HG03442 (cell line): ENCODE results near the gene RC3H1.
"Not testable (repeated sequence)": the region's sequence is repeated elsewhere in the genome, so short reads cannot be mapped to it uniquely, and the experiment has no call there.

Experiments used
- ATAC-seq: cut with Tn5 transposase; IDR thresholded peaks from one replicate; pipeline ENCODE4 v1.9.1; 2021; ENCODE audit warnings: mild to moderate bottlenecking, moderate library complexity; ENCODE audit not compliant: unreplicated experiment

Gene RC3H1

DNA sequence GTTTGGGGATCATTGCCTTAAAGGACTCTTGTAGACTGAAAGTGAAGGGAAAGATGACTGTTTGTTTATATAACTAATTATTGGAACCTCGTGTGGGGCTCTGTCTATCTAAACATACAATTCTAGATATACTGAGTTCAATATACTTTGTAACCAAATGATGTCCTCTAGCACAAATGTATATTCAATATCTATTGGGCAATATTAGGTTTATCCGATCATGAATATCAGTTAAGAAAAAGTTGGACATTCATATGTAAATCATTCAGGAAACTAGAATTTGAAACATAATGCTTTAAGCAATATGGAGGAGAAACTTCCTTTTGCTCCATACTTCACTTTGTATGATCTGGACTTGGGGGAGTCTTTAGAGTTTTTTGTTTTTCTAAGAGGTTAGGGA, 8.9 kb upstream of the RC3H1 start:
- ATAC-seq, result no peak

DNA sequence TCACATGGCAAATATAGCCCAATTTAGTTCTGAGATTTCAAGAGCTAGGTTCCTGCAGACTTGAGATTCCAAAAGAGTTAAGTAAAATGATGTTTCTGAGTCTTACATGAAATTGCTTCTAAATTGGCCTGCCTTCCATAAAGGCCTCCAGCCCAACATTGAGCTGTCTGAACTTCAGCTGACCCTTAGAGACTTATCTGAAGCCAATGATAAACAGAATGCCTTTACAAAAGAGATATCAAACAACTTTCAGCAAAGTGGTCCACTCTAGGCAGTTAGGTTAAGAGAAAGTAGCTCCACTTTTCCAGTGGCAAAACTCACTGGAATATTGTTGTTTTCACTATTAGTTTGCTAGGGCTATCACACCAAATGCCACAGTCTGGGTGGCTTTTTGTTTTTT, 6.3 kb upstream of the RC3H1 start:
- no peak for ATAC-seq

DNA sequence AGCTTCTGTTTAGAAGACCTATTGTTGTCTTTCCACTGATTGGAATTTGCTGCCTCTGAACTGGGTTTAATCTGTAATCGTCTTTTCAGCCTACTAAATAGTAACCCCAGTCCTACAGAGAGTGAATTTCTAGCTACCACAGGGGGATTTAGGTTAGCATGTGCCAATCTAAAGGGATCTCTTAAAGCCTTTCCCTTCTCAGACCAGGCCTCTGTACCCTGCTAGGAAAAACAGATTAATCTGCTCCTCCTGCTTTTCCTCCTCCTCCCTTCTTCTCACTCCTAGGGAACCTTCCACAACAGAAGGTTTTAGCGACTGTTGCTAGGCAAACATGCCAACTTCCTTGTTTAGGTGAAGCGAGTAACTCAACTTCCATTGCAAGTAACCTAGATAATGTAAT, 1.3 kb upstream of the RC3H1 start:
- no peak for ATAC-seq

DNA sequence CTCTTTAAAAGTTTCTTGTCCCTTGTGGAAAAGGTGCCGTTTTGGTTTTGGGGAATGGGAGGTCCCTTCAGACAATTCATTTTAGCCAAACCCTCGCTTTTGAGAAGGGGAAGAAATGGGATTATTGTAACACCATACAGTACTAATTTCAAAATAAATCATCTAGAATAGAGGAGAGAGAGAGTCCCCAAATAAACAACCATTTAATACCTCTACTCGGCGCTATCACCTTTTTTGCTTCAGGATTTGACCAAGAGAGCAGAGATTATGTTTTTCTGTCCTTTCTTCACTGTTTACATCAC, 770 bp upstream of the RC3H1 start:
- ATAC-seq, result no peak

DNA sequence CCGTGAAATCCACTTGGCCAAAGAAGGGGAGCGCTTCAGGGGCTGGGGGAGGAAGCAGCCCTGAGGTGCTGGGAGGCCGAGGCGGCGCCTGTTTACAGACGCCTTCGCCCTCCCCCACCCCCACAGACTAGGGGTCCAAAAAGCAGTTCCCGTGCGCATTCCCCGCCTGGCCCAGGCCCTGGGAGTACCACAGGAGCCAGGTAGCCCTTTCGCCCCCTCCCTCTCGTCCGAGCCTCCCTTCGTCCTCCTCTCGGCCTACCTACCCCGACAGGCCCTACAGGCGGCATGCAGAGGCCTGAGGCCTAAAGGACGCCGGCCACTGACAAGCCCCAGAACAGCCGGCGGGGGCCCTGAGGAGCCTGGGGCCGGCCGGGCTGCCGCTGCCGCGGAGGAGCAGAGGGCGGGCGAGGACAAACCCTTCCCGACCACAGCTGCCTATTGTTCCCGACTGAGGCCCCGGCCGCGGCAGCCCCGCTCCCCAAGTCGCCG, 522 bp downstream of the RC3H1 start:
- ATAC-seq, result peak; percentile 35

DNA sequence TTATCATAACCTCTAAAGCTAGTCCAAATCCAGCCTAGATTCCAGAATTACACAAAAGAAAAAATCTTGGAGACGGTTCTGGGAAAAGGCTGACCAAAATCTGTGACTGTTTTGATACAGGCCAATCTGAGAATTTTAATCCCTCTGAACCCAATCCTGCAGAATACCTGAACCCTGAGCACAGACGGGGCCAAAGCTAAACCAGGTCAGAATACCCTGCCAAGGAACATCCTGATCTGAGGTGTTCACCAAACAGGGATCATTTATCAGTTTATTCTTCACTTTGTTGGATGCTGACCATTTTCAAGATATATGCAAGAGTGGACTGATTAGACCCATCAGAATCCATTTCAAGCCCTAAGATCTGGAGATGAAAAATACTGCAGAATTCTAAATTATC, 3.6 kb downstream of the RC3H1 start:
- no peak for ATAC-seq

DNA sequence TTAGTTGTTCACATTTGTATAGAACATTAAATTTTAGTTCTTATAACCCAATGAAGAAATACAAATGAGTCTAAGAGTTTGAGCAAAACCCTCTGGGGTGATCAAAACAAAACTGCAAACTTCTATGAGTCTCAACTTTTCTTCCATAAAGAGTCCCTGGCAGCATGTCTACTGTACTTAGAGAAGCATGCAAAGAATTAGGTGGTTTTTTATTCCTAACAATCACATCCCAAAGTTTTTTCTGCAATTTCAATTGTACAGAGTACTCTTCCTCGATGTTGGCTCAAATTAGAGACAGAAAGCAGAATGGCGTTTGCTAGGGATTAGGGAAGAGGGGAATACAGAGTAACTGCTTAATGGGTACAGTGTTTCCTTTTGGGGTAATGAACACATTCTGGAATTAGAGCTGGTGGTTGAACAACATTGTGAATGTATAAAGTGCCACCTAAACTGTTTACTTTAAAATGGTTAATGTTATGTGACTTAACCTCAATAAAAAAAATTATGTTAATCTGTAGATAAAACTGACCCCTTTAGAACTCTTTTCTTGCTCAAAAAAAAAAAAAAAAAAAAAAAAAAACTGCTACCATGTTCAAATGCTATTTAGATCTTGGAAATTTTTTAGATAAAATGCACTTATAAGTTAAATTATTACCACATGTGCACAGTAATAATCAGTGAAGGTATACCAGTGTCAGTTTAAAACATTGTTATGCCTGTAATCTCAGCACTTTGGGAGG, 4.8 kb downstream of the RC3H1 start:
- no peak for ATAC-seq

DNA sequence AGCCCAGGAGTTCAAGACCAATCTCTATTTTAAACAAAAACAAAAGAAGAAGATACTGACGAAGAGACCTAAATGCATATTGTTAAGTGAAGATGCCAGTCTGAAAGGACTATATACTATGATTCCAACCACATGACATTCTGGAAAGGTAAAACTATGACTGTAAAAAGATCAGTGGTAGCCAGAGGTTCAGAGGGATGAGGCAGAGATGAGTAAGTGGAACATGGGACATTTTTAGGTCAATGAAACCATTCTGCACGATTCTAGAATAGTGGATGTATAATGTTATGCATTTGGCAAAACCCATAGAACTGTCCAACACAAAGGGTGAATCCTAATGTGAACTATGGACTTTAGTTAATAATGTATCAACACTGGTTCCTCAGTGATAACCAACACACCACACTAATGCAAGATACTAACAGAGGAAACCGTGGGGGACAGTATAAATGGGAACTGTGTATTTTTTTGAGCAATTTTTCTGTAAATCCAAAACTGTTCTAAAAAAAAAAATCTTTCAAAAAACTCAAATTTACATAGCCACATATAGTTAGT, 8.2 kb downstream of the RC3H1 start:
- no peak for ATAC-seq

DNA sequence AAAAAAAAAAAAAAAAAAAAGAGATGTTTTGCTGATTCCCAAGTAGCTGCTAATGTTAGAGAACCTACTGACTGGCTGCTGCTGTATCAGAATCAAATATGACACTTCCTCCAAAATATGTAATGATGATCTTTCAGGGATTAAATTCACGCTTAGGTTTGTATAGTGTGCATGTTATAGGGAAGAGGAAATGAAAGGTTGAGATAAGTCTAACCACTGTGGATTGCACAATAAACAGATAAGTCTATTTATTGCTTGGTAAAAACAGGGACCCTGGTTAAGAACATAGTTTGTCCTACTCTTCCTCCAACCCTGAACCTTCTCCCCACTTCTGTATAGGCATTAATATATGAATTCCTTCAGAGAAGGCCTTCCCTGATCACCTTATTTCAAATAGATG, 13.2 kb downstream of the RC3H1 start:
- ATAC-seq, result no peak

DNA sequence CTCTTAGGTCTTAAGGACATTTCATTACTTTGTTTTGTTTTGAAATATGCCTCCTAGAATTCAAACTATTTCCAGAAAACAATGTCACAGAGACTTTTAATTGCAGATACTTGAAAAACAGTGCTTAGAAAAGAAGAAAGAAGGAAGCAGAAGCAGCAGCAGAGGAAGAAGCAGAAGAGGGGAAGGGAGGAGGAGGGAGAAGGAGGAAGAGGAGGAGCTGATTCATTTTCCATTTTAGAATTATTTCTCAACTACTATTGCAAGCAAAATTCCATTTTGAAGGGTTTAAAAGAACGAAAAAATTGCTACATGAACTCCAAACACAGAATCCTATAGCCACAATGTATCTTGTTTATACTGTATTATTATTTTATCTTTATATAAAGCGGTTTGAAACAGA, 13.9 kb downstream of the RC3H1 start:
- ATAC-seq, result no peak

DNA sequence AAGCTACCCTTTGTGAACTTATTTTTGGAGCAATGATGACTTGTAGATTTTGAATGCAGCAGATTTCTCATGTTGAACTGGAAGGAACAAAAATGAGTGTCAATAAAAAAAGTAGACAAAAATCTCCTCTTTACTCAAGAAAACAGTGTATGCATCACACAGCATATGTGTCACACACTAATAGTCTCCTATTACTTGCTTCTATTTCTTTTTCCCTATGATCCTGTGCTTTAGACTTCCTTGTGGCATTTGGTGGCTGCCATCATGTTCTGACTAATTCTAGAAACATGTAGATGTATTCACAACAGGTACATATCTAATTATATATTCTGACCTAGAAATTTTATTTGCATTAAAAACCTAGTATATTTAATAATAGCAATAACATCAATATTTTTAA, 14.3 kb downstream of the RC3H1 start:
- no peak for ATAC-seq

DNA sequence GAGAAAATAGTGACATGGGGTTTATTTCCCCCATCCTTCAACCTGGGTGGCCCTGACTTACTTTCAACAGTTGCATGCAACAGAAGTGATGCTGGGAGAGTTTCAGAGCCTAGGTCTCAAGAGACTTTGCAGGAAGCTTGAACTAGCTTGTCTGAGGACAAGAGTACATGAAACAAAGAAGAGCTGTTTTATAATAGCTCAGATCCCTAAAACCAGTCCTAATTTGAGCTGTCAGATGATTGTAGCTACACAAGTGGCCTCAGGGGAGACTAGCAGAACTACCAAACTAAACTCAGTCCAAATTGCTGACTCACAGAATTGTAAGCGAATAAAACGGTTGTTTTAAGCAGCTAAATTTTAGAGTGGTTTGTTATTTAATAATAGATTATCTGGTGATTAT, 17.1 kb downstream of the RC3H1 start:
- peak; percentile 92 for ATAC-seq

DNA sequence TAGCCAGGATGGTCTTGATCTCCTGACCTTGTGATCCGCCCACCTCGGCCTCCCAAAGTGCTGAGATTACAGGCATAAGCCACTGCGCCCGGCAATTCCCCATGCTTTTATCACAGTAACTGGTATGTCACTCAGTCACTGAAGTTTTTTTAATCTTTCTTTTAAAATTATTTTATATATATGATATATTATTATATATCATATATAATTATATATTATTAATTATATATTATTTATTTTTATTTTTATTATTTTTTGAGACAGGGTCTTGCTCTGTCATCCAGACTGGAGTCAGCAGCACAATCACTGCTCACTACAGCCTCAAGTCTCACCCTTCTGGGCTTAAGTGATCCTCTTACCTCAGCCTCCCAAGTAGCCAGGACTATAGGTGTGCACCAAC, 18.3 kb downstream of the RC3H1 start:
- no peak for ATAC-seq

DNA sequence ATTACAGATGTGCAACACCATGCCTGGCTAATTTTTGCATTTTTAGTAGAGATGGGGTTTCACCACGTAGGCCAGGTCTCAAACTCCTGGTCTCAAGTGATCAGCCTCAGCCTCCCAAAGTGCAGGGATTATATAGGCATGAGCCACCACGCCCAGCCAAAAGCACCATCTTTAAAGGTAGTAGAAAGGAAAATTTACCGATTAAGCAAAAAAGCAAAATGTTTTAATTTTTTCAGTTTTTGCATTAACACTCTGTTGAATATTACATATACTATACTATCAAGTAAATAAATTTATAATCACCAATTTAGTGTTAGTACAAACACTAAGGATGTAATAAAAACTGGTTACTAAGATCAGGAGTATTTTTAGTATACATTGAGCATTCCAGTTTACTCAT, 20.6 kb downstream of the RC3H1 start:
- ATAC-seq, result no peak

DNA sequence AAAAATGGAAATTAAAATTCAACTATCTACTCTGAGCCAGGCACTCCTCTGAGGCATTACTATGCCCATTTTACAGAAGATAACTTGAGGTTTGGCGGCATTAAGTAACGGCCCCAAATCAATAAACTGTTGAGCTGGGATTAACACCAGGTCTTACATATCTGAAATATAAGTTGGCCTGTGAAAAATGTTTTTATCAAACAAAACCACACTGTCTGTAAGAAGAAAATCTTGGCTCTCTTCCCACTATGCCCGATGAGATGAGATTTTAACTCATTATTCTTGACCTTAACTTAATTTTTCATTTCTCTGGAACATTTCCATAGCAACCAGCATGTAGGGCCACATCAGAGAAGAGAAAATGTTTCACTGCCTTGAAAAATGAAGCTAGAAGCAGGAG, 21.8 kb downstream of the RC3H1 start:
- ATAC-seq, result no peak

DNA sequence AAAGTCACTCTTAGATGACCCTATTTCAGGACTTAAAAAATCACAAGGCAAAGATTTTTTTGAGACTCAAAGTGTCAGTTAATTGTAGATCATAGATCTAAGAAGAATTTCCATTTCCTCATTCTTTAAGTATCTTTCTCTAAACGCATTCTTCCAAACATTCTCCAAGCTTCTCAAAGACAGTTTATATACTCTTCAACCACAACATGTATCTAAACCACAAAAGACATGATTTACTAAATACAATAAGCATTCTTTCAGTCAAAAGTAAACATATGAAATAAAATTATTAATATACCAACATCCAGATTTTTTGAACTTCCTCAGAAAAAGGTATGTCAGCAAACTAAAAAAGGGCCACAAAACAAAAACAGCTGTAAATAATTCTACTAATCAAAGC, 24.4 kb downstream of the RC3H1 start:
- ATAC-seq, result no peak

DNA sequence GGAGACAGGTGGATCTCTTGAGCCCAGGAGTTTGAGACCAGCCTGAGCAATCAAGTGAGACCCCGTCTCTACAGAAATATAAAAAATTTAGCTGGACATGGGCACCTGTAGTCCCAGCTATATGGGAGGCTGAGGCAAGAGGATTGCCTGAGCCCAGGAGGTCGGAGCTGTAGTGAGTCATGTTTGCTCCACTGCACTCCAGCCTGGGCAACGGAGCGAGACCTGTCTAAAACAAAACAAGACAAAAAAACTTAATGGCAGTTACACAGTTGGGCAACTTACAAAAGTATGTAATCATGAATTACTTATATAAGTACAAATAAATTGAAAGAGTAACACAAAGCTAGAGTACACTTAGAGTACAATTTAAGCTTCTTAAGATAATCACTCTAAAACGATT, 25.2 kb downstream of the RC3H1 start:
- no peak for ATAC-seq

DNA sequence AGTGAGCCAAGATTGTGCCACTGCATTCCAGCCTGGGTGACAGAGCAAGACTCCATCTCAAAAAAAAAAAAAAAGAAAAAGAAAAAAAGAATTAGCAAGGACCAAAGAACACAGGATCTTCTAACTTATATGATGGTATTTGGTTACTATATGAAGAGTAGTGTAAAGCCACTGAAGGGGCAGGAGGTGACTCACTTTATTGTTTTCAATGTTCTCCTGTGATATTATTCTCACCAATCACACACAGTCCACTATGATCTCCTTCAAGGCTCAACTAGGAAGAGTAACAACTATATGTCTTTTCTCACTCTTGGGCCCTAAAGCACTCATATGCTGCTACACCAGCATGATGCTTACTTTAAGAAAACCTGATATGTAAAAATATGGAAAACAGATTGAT, 26.7 kb downstream of the RC3H1 start:
- no peak for ATAC-seq

DNA sequence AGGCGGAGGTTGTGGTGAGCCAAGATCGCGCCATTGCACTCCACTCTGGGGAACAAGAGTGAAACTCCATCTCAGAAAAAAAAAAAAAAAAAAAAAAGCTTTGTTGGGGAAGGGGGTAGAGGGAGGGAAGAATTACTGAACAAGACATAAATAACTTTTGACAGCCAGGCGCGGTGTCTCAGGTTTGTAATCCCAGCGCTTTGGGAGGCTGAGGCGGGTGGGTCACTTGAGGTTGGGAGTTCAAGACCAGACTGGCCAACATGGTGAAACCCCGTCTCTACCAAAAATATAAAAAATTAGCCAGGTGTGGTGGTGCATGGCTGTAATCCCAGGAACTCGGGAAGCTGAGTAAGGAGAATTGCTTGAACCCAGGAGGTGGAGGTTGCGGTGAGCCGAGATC, 28.2 kb downstream of the RC3H1 start:
- not testable (repeated sequence) for ATAC-seq

DNA sequence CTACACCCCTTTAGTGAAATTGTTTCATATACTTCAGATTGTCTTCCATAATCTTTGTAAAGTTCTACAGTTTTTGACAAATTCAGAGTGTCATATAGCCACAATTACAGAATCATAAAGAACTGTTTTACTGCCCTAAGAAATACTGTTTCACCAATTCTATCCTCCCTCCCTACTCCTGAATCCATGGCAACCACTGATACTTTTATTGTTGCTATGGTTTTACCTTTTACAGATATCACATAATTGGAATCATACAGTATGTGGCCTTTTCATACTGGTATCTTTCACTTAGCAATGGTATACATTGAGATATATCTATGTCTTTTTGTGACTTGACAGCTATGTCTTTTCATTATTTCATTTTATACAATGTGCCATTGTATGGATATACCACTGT, 34.1 kb downstream of the RC3H1 start:
- no peak for ATAC-seq

DNA sequence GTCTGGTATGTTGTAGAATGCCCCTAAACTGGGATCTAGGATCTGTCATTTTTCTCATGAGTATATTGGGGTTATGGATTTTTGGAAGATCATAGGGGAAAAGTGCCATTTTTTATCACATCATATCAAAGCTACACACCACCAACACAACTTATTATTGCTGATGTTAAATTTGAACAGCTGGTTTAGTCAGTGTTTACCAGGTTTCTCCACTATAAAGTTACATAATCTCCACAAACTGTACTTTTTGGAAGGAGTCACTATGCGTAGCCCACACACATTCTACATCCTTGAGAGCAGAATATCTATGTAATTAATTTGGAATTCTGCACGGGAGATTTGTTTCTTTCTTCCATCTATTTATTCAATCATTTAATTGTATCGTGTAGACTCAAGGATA, 35.2 kb downstream of the RC3H1 start:
- no peak for ATAC-seq

DNA sequence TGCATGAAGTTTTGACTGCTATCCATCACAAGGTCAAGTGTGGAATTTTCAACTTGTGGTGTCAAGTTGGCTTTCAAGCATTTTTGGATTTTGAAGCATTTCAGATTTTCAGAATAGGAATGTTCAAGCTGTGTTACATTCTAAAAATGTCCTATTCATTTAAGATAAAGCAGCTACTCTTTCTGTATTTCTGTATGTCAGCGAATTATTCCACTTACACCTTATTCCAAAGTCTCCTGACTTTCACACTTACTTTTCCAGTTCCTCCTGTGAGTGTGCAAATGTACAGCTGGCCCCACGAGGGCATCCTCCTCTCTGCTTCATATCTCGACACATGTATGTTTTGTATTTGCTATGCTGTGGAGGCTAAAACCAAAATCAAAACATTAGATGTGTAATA, 51.9 kb downstream of the RC3H1 start:
- ATAC-seq, result no peak

DNA sequence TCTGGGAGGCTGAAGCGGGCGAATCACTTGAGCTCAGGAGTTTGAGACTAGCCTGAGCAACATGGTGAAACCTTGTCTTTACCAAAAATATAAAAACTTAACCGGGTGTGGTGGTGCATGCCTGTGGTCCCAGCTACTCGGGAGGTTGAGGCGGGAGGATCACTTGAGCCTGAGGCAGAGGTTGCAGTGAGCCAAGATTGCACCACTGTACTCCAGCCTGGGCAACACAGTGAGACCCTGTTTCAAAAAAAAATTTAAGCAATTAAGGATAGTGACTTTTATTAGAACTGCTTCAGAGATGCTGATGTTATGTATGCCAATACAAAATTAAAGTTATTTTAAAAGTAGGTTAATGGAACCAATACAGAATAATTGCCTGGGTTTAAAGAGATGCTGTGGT, 56.3 kb downstream of the RC3H1 start:
- not testable (repeated sequence) for ATAC-seq
